ENCODE data around the gene MAFF. TPM values are rescaled to one million over a fixed set of nuclear protein-coding genes. Genes with fewer than 3 reads are reported as not detected.

Gene MAFF
- total and polyA plus RNA-seq, 3 donors from 2014 or later, result 3.2 to 5.8 (median 3.7) TPM

GRCh38 chr22:38223289-38223960 lies 21.6 kb downstream of the MAFF start:
- no peak for DNase-seq
- H3K4me3 ChIP-seq, result no peak overlapping the region
- intact Hi-C loops (cut with DNase I; ENCODE audit: low total_unique reads), result no loop called here
- H3K27ac ChIP-seq, result no peak overlapping the region
- no peaks in the 10 kb centered on the region for H3K9me3 ChIP-seq
- H3K4me1 ChIP-seq, result peaks cover 13% of the 10 kb centered on the region
- WGBS, 2 donors, result 89 to 92% methylated on average over 5 to 12 of the region's 12 CpGs
- TF ChIP-seq POLR2A (IDR thresholded peaks at IDR 0.05), result no peak
- TF ChIP-seq CTCF (IDR thresholded peaks at IDR 0.05), result no peak
- no peaks in the 10 kb centered on the region for H3K36me3 ChIP-seq (ENCODE audit: low read depth, missing control alignments)
- H3K27me3 ChIP-seq, result no peaks in the 10 kb centered on the region

GRCh38 chr22:38226853-38227649 lies 25.3 kb downstream of the MAFF start:
- no peak overlapping the region for H3K4me3 ChIP-seq
- intact Hi-C loops (cut with DNase I; ENCODE audit: low total_unique reads), result no loop called here
- TF ChIP-seq POLR2A (IDR thresholded peaks at IDR 0.05), result no peak
- no peak for TF ChIP-seq CTCF (IDR thresholded peaks at IDR 0.05)
- no peaks in the 10 kb centered on the region for H3K9me3 ChIP-seq
- peaks cover 13% of the 10 kb centered on the region for H3K4me1 ChIP-seq
- DNase-seq, result no peak
- H3K27me3 ChIP-seq, result no peaks in the 10 kb centered on the region
- no peaks in the 10 kb centered on the region for H3K36me3 ChIP-seq (ENCODE audit: low read depth, missing control alignments)
- H3K27ac ChIP-seq, result no peak overlapping the region
- 93% methylated on average over 19 to 25 of the region's 25 CpGs for WGBS, 2 donors

GRCh38 chr22:38228326-38228872 lies 26.6 kb downstream of the MAFF start:
- no peak for DNase-seq
- WGBS, 2 donors, result 62 to 72% methylated on average over 3 of the region's 3 CpGs
- intact Hi-C loops (cut with DNase I; ENCODE audit: low total_unique reads), result no loop called here

More at GRCh38 chr22:38228326-38228872, 26.6 kb downstream of the MAFF start:
- peak overlapping the region; percentile 45 to 83 for H3K27ac ChIP-seq
- H3K4me3 ChIP-seq, result no peak overlapping the region
- TF ChIP-seq POLR2A (IDR thresholded peaks at IDR 0.05) (no peak), CTCF (IDR thresholded peaks at IDR 0.05) (no peak)
- no peaks in the 10 kb centered on the region for H3K9me3 ChIP-seq
- H3K27me3 ChIP-seq, result no peaks in the 10 kb centered on the region
- H3K4me1 ChIP-seq, result peaks cover 13% of the 10 kb centered on the region
- no peaks in the 10 kb centered on the region for H3K36me3 ChIP-seq (ENCODE audit: low read depth, missing control alignments)
